Fibroblast of pulmonary artery (primary cell): ENCODE data around the gene CENPO.

Source experiments
- DNase-seq: peaks from one replicate; pipeline ENCODE4 v3.0.0-alpha.2; 2010; ENCODE audit warnings: low read depth
- H3K4me3 ChIP-seq: replicated peaks from 2 replicates; pipeline ENCODE4 v1.5.1; 2011; ENCODE audit warnings: low read depth, mild to moderate bottlenecking, control low read depth, low read length, moderate library complexity
- CTCF ChIP-seq: IDR thresholded peaks from 2 replicates; pipeline ENCODE4 v1.5.1; 2011; ENCODE audit warnings: mild to moderate bottlenecking, control low read depth, low read length, inconsistent platforms; ENCODE audit errors: missing control alignments

Gene CENPO

GRCh38 chr2:24754985-24755705 is 38.1 kb upstream of the CENPO start:
- H3K4me3 ChIP-seq: no peak overlapping the region
- no peak for TF ChIP-seq CTCF
- no peak for DNase-seq

- no peak for TF ChIP-seq CTCF
- no peak for DNase-seq
- H3K4me3 ChIP-seq: no peak overlapping the region
These were observed 36.4 kb upstream of the CENPO start for GRCh38 chr2:24756789-24757188.

- DNase-seq: no peak
- no peak for TF ChIP-seq CTCF
These were observed 31.4 kb upstream of the CENPO start for GRCh38 chr2:24761866-24762265.

GRCh38 chr2:24762518-24762917 is 30.7 kb upstream of the CENPO start:
- TF ChIP-seq CTCF: no peak
- DNase-seq: no peak
- H3K4me3 ChIP-seq: no peak overlapping the region

More at GRCh38 chr2:24761866-24762265, 31.4 kb upstream of the CENPO start:
- H3K4me3 ChIP-seq: no peak overlapping the region

GRCh38 chr2:24763843-24764242 is 29.4 kb upstream of the CENPO start:
- TF ChIP-seq CTCF: no peak
- DNase-seq: no peak
- no peak overlapping the region for H3K4me3 ChIP-seq

GRCh38 chr2:24766609-24767008 is 26.6 kb upstream of the CENPO start:
- DNase-seq: no peak
- TF ChIP-seq CTCF: no peak
- no peak overlapping the region for H3K4me3 ChIP-seq

GRCh38 chr2:24768013-24768412 is 25.2 kb upstream of the CENPO start:
- H3K4me3 ChIP-seq: no peak overlapping the region
- TF ChIP-seq CTCF: no peak
- no peak for DNase-seq
